HepG2 (cell line): Measurements from ENCODE around the gene SPTBN4. TPM values are rescaled to one million over a fixed set of nuclear protein-coding genes. Genes with fewer than 3 reads are reported as not detected.

Experiments
- CCDC6 ChIP-seq: sonication (generic); formaldehyde crosslinking; IDR thresholded peaks from 2 replicates; pipeline ENCODE4 v1.8.1; 2022; ENCODE audit warnings: mild to moderate bottlenecking, missing genetic modification reagents, moderate library complexity
- GZF1 ChIP-seq: sonication (generic); formaldehyde crosslinking; IDR thresholded peaks from 2 replicates; pipeline ENCODE4 v1.5.1; 2020; ENCODE audit warnings: mild to moderate bottlenecking, missing genetic modification reagents
- HMGA1 ChIP-seq: sonication (generic); formaldehyde crosslinking; conservative IDR thresholded peaks from 2 replicates; pipeline ENCODE4 v1.4.0; 2020; ENCODE audit warnings: missing genetic modification reagents
- JUNB ChIP-seq: sonication (generic); formaldehyde crosslinking; IDR thresholded peaks from 2 replicates; pipeline ENCODE4 v1.8.0; 2022; ENCODE audit warnings: missing genetic modification reagents, mild to moderate bottlenecking, borderline replicate concordance
- KLF12 ChIP-seq: sonication (generic); formaldehyde crosslinking; IDR thresholded peaks from 2 replicates; pipeline ENCODE4 v1.4.0; 2020; ENCODE audit warnings: missing genetic modification reagents, borderline replicate concordance
- MBD4 ChIP-seq: IDR thresholded peaks from 2 replicates; pipeline ENCODE4 v1.6.1; 2012; ENCODE audit warnings: low read length, inconsistent platforms, borderline replicate concordance
- NFKB2 ChIP-seq: sonication (generic); formaldehyde crosslinking; IDR thresholded peaks from 2 replicates; pipeline ENCODE4 v1.4.0; 2020; ENCODE audit warnings: missing genetic modification reagents, borderline replicate concordance
- NONO ChIP-seq, 2 experiments: fragments of 450-650 bp in 1 of 2; sonication (generic) in 1 of 2; formaldehyde crosslinking in 1 of 2; IDR thresholded peaks in 1 of 2; conservative IDR thresholded peaks in 1 of 2; 2 replicates each; pipeline versions ENCODE4 v1.6.1 to v1.8.0; 2017 to 2022; ENCODE audit warnings: mild to moderate bottlenecking in 1 of 2, missing genetic modification reagents in 1 of 2, moderate library complexity in 1 of 2
- PRMT3 ChIP-seq: sonication (generic); formaldehyde crosslinking; IDR thresholded peaks from 2 replicates; pipeline ENCODE4 v1.8.1; 2022; ENCODE audit warnings: low read depth, mild to moderate bottlenecking, moderate library complexity, missing genetic modification reagents, borderline replicate concordance
- SIX4 ChIP-seq: sonication (generic); formaldehyde crosslinking; IDR thresholded peaks from 2 replicates; pipeline ENCODE4 v1.4.0; 2020; ENCODE audit warnings: missing genetic modification reagents
- ZFY ChIP-seq: sonication (generic); formaldehyde crosslinking; IDR thresholded peaks from 2 replicates; pipeline ENCODE4 v1.4.0; 2020; ENCODE audit warnings: missing genetic modification reagents
- ZNF225 ChIP-seq: sonication (generic); formaldehyde crosslinking; IDR thresholded peaks from 2 replicates; pipeline ENCODE4 v1.4.0; 2020; ENCODE audit warnings: mild to moderate bottlenecking, missing genetic modification reagents
- ZNF3 ChIP-seq: IDR thresholded peaks from 2 replicates; pipeline ENCODE4 v1.7.0; 2017; ENCODE audit warnings: inconsistent platforms
- ZNF484 ChIP-seq: sonication (generic); formaldehyde crosslinking; IDR thresholded peaks from 2 replicates; pipeline ENCODE4 v1.5.1; 2020; ENCODE audit warnings: mild to moderate bottlenecking, low read depth, missing genetic modification reagents, borderline replicate concordance
- ZNF605 ChIP-seq: sonication (generic); formaldehyde crosslinking; IDR thresholded peaks from 2 replicates; pipeline ENCODE4 v1.8.0; 2022; ENCODE audit warnings: mild to moderate bottlenecking, missing genetic modification reagents
- polyA plus RNA-seq, 8 experiments: library from polyadenylated mRNA; depleted of rRNA in 3 of 8; stranded (reverse) in 7 of 8; unstranded in 1 of 8; fragments of >200 nt; fragmentation: Illumina TruSeq in 4 of 8; extraction: Trizol in 4 of 8; gene quantifications; 2 replicates each; pipeline versions ENCODE4 v1.2.1 to v1.2.3, GENCODE V29; 2011 to 2016; ENCODE audit warnings: low read depth in 4 of 8, missing spikeins in 1 of 8, mixed read lengths in 1 of 8; ENCODE audit not compliant: insufficient read depth in 1 of 8
- total RNA-seq, 5 experiments: library from RNA; depleted of rRNA; stranded (reverse); fragments of >200 nt; fragmentation: Illumina TruSeq; extraction: Trizol; gene quantifications; 2 replicates each; pipeline ENCODE4 v1.2.3, GENCODE V29; 2016; ENCODE audit warnings: low read depth in 1 of 5
- TF ChIP-seq, protein P1 (sequence below), 2 experiments: sonication (generic) in 1 of 2; formaldehyde crosslinking in 1 of 2; IDR thresholded peaks; 2 replicates each; pipeline versions ENCODE4 v1.5.1 to v1.6.1; 2011 to 2020; ENCODE audit warnings: borderline replicate concordance in 1 of 2, low read depth in 1 of 2, low read length in 1 of 2, mild to moderate bottlenecking in 1 of 2, missing genetic modification reagents in 1 of 2, moderate library complexity in 1 of 2
- TF ChIP-seq, protein P2 (sequence below): IDR thresholded peaks from 2 replicates; pipeline ENCODE4 v1.6.1; 2016; ENCODE audit warnings: missing biosample characterization, missing genetic modification reagents, low read depth
- TF ChIP-seq, protein P3 (sequence below): sonication (generic); IDR thresholded peaks from 2 replicates; pipeline ENCODE4 v1.6.1; 2016; ENCODE audit warnings: low read depth, borderline replicate concordance
- TF ChIP-seq, protein P4 (sequence below): sonication (generic); formaldehyde crosslinking; IDR thresholded peaks from 2 replicates; pipeline ENCODE4 v1.4.0; 2020; ENCODE audit warnings: missing genetic modification reagents, low read depth, mild to moderate bottlenecking, borderline replicate concordance

Gene SPTBN4
- total and polyA plus RNA-seq, 2 of the 13 experiments (the other 11 are each of a cell fraction or from before 2014, with no cell fraction given): 0.11 TPM

DNA sequence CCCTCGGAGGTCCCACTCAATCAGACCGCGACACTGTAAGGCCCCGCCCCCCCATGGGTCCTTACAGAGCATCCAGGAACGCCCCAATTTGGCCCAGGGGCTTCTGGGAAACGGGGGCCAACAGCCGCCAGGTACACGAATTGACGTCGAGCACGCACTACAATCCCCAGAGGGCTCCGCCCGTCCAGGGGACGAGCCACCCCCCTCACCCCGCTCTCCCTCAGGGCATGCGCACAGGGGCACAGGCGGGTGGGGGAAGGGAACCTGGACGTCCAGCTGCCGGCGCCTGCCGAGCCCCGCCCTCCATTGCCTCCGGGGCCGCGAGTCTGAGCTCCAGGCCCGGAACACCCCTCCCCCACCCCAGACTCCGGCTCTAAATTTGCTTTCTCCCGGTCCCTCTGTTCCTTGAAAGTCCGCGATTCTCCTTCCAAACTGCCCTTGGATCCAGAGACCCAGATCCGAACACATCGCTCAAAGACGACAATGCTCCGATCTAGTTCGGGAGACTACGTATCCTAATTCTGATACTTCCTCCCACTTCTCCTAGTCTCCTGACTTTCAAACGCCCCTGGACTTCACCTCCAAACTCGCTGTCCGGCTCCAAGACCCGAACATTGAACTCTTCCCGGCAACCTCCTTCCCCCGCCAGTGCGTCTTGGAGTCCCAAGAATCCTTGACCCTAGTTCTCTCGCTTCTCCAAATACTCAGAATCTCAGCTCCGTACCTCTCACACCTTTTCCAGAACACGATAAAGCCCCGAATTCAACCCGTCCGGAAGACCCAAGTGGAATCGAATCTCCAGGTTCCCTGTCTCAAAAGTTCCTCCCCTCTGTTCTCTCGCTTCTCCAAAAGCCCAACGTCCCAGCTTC, 23.4 kb upstream of the SPTBN4 start (continued):
- TF ChIP-seq ZNF225 (CRISPR knock-in tag) (no peak), ZFY (CRISPR knock-in tag) (peak; percentile 70), NONO (IDR thresholded peaks at IDR 0.05) (no peak), NONO (CRISPR knock-in tag; conservative IDR thresholded peaks at IDR 0.05) (peak; percentile 64; the same call in 1 of the 2 replicates), JUNB (CRISPR knock-in tag) (no peak), HMGA1 (CRISPR knock-in tag) (no peak), ZNF3 (CRISPR knock-in tag) (no peak), CCDC6 (CRISPR knock-in tag) (0 out of 2 replicates have a peak, but pooled peaks have one; percentile 50), GZF1 (CRISPR knock-in tag) (no peak), NFKB2 (CRISPR knock-in tag) (peak; percentile 78; the same call in 1 of the 2 replicates), PRMT3 (CRISPR knock-in tag) (no peak), KLF12 (CRISPR knock-in tag) (no peak), ZNF484 (no peak), MBD4 (no peak), SIX4 (CRISPR knock-in tag) (no peak), ZNF605 (no peak; the same call in 1 of the 2 replicates)
- TF ChIP-seq, protein P1, sequence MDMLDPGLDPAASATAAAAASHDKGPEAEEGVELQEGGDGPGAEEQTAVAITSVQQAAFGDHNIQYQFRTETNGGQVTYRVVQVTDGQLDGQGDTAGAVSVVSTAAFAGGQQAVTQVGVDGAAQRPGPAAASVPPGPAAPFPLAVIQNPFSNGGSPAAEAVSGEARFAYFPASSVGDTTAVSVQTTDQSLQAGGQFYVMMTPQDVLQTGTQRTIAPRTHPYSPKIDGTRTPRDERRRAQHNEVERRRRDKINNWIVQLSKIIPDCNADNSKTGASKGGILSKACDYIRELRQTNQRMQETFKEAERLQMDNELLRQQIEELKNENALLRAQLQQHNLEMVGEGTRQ (IDR thresholded peaks at IDR 0.05; ENCODE audit: low read depth, low read length): no peak
- TF ChIP-seq, protein P1 (CRISPR knock-in tag; IDR thresholded peaks at IDR 0.05; ENCODE audit: borderline replicate concordance): no peak
- TF ChIP-seq, protein P2, sequence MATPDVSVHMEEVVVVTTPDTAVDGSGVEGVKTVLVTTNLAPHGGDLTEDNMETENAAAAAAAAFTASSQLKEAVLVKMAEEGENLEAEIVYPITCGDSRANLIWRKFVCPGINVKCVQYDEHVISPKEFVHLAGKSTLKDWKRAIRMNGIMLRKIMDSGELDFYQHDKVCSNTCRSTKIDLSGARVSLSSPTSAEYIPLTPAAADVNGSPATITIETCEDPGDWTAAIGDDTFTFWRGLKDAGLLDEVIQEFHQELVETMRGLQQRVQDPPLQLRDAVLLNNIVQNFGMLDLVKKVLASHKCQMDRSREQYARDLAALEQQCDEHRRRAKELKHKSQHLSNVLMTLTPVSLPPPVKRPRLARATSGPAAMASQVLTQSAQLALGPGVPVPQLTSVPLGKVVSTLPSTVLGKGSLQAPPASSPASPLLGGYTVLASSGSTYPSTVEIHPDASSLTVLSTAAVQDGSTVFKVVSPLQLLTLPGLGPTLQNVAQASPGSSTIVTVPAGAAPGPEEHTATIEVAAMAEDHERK (CRISPR knock-in tag): peak; percentile 66; the same call in 1 of the 2 replicates
- TF ChIP-seq, protein P3, sequence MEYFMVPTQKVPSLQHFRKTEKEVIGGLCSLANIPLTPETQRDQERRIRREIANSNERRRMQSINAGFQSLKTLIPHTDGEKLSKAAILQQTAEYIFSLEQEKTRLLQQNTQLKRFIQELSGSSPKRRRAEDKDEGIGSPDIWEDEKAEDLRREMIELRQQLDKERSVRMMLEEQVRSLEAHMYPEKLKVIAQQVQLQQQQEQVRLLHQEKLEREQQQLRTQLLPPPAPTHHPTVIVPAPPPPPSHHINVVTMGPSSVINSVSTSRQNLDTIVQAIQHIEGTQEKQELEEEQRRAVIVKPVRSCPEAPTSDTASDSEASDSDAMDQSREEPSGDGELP: peak; percentile 92
- TF ChIP-seq, protein P4, sequence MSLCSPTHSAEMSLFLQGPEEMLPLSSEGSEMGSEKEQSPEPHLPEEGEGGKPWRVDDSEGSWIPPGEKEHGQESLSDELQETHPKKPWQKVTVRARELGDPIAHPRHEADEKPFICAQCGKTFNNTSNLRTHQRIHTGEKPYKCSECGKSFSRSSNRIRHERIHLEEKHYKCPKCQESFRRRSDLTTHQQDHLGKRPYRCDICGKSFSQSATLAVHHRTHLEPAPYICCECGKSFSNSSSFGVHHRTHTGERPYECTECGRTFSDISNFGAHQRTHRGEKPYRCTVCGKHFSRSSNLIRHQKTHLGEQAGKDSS (CRISPR knock-in tag): no peak
